Measurements from ENCODE around the gene PSME4.

DNA sequence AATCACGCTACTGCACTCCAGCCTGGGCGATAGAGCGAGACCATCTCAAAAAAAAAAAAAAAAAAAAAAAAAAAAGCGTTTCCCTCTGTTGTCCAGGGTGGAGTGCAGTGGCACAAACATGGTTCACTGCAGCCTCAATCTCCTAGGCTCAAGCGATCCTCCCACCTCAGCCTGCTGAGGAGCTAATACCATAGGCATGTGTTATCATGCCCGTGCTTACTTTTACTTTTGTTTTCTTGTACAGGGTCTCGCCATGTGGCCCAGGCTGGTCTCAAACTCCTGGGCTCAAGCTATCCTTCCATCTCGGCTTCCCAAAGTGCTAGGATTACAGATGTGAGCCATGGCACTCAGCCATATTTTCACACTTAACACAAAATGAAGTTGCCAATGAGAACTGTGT is 37.5 kb downstream of the PSME4 start:
- TF ChIP-seq, protein P1, sequence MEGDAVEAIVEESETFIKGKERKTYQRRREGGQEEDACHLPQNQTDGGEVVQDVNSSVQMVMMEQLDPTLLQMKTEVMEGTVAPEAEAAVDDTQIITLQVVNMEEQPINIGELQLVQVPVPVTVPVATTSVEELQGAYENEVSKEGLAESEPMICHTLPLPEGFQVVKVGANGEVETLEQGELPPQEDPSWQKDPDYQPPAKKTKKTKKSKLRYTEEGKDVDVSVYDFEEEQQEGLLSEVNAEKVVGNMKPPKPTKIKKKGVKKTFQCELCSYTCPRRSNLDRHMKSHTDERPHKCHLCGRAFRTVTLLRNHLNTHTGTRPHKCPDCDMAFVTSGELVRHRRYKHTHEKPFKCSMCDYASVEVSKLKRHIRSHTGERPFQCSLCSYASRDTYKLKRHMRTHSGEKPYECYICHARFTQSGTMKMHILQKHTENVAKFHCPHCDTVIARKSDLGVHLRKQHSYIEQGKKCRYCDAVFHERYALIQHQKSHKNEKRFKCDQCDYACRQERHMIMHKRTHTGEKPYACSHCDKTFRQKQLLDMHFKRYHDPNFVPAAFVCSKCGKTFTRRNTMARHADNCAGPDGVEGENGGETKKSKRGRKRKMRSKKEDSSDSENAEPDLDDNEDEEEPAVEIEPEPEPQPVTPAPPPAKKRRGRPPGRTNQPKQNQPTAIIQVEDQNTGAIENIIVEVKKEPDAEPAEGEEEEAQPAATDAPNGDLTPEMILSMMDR (IDR thresholded peaks at IDR 0.05) = no peak
- TF ChIP-seq POLR2A (IDR thresholded peaks at IDR 0.05) = no peak

Data from testis (tissue), 2 donors.